GM12872 (cell line): ENCODE measurements around the gene GFRA4.

ENCODE experiments used
- TF ChIP-seq, protein P1 (sequence below): IDR thresholded peaks from 3 replicates; pipeline ENCODE4 v1.5.1; 2011; ENCODE audit warnings: low read depth, mild to moderate bottlenecking, low read length, moderate library complexity; ENCODE audit not compliant: insufficient read depth

Gene GFRA4, protein sequence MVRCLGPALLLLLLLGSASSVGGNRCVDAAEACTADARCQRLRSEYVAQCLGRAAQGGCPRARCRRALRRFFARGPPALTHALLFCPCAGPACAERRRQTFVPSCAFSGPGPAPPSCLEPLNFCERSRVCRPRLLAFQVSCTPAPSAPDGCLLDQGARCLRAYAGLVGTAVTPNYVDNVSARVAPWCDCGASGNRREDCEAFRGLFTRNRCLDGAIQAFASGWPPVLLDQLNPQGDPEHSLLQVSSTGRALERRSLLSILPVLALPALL

DNA sequence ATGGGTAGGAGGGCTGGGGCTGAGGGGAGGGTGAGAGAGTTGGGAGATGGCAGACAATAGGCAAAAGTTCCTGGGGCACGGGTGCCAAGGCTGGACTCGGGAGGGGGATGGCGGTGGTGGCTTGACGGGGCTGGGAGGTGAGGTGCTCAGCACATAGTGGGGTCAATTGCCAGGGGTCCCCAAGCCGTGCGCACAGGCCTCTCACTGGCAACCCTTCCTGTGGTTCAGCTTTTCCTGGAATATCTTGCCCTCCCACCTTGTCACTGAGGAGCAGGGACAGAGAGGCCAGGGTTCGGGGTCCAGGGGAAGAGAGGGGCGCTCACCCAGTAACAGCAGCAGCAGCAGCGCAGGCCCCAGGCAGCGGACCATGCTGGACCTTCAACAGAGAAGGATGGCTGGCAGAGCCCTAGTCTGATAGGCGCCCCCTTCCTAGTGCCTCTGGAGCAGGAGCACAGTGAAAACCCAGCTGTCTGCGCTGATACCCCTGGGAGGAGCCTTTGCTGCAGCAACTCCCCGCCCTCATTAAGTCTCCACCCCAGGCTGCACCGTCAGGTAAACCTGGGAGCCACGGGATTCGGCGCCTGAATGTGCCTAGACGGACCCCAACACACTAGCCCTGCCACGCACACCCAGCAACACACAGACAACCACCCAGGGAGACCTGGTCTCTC, at the start of gene GFRA4:
GFRA4 (minus strand) TSS at position 369 of the 671 bp plus-strand sequence; CDS start at position 369, 0 bp downstream.
- TF ChIP-seq, protein P1, sequence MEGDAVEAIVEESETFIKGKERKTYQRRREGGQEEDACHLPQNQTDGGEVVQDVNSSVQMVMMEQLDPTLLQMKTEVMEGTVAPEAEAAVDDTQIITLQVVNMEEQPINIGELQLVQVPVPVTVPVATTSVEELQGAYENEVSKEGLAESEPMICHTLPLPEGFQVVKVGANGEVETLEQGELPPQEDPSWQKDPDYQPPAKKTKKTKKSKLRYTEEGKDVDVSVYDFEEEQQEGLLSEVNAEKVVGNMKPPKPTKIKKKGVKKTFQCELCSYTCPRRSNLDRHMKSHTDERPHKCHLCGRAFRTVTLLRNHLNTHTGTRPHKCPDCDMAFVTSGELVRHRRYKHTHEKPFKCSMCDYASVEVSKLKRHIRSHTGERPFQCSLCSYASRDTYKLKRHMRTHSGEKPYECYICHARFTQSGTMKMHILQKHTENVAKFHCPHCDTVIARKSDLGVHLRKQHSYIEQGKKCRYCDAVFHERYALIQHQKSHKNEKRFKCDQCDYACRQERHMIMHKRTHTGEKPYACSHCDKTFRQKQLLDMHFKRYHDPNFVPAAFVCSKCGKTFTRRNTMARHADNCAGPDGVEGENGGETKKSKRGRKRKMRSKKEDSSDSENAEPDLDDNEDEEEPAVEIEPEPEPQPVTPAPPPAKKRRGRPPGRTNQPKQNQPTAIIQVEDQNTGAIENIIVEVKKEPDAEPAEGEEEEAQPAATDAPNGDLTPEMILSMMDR = no peak

DNA sequence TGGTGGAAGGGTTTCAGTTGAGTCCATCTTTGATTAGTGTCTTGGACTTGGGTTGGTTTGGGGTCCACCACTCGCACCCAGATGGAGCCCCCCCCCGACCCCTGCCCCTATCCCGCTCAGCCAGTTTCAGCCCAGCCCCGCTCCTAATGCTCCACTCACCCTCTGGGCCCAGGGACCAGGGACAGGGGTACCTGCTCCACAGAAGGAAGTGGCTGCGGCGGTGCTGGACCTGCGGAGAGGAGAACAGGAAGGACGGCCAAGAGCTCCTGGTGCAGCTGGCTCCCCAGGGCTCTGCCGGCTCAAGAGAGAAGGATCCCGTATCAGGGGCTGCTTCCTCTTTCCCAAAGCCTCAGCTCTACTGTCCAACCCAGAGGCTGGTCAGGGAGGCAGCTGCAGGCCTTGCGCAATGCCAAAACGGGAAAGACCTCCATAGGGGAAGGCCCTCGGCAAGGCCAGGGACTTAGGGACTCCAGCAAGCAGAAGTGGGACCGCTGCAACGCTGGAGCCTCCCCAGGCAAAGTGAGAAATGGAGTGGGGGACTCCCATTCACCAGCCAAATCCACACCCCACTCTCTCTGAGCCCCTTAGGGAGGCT, 49.2 kb upstream of the GFRA4 start, which contains the start of gene SIGLEC1:
SIGLEC1 (minus strand) TSS at position 322 of the 595 bp plus-strand sequence. CDS start 5,472 bp downstream, outside the sequence.
- TF ChIP-seq, protein P1 = no peak

DNA sequence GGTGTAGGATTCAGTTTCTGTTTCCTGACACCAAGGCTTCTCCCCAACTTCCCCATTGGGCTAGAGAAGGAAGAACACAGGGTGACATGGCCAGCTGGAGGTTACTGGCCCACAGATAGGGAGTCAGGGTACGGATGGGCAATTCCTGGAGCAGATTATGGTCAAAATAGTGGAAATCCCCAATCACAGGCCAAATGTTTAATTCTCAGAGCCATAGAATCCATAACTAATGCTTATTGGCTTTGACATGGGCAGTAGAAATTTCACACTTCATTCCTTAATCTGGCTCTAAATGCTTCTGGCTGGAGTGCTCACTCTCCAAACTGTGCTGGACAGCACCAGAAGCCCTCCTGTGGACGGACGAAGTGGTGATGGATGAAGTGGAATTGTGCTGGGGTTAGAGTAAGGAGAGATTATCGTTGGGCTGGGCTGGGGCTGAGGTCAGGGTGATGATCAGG, 48.3 kb upstream of the GFRA4 start:
- TF ChIP-seq, protein P1 = no peak

DNA sequence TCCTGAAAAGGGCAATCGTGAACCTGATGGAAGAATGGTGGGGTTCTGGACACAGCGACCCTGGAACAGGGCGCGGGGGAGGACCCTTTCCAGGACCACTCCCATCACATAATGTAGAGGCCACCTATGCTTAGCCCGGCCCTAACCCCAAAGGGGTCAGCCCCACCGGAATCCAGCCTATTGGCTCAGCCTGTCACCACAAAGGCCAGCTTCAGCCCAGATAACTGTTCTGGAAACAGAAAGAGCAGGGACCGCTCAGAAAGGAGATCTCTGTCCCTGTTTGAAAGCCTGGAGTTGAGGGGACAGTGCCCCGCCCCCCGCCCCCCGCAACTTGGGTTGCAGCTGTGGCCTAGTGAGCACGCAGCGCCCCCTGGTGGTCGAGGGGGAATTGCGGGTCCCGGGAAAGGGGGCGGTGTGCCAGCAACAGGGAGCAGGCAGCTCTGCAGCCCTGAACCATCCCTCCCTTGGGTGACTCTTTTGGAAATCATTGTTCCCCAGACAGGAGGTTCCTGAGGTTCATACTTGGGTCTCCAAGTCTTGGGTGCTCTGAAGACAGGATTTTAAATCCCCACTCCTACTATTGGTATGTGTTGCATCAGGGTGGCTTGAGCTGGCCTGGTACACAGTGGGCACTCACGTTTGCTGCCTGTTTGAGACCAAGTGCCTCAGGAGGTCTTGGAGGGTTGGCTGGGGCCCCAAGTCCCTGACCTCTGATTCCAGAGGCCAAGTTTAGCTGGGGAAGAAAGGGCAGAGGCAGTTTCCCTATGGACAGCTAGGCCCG, 47.7 kb upstream of the GFRA4 start:
- TF ChIP-seq, protein P1 = peak; percentile 89

DNA sequence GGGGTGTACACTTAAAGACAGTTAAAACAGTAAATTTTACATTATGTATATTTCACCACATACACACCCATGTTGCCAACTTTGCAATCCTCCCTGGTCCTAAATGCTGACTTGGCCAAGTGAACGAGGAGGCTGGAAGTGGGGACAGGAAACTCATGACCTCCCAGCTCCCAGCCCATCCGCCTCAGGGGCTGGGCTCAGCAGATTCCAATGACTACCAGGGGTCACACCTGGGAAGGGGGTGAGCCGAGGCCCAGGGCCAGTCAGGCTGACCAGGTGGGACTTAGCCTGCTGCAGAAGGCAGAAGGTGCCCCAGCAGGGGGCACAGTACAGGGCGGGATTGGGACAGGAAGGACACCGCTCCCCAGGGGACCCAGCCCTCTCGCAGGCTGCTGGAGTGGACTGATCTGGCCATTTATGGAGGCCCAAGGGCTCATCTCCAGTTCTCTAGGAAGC, 46.8 kb upstream of the GFRA4 start:
- TF ChIP-seq, protein P1 = 0 out of 3 replicates have a peak, but pooled peaks have one; percentile 23

DNA sequence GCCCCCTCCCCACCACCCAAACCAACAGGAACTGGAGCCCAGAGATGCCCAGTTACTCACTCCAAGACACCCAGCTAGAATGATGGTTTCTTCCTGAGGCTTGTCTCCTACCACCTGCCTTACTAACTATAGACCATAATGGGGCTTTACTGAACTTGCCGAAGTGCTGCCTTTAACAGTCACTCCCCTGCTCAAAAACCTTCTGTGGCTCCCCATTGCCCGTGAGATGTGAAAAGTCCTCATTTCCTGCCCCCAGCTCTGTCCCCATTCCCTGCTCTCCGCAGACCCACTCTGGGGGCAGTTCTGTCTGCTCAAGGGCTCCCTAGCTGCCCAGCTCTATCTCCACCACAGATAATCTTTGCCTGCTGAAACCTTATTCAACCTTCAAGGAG, 44.3 kb upstream of the GFRA4 start:
- TF ChIP-seq, protein P1 = no peak
